GM18858 (cell line): Measurements from ENCODE around the gene EEF2K.
"Not testable (repeated sequence)": the region's sequence is repeated elsewhere in the genome, so short reads cannot be mapped to it uniquely, and the experiment has no call there.

Source experiments
- ATAC-seq: cut with Tn5 transposase; IDR thresholded peaks from one replicate; pipeline ENCODE4 v1.9.1; 2021; ENCODE audit not compliant: unreplicated experiment

Gene EEF2K

DNA sequence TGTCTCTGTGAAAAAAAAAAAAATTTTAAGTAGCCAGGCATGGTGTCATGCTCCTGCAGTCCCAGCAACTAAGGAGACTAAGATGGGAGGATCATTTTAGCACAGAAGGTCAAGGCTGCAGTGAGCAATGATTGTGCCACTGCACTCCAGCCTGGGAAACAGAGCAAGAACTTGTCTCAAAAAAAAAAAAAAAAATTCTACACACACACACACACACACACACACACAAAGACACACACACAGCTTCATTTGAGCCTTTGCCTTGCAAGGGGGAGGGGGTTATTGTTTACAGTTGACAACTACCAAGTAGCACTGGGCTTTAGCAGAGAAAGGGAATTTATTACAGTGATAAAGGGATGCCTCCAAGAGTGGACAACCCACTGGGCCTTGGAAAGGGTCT lies 86.2 kb downstream of the EEF2K start:
- ATAC-seq = no peak

DNA sequence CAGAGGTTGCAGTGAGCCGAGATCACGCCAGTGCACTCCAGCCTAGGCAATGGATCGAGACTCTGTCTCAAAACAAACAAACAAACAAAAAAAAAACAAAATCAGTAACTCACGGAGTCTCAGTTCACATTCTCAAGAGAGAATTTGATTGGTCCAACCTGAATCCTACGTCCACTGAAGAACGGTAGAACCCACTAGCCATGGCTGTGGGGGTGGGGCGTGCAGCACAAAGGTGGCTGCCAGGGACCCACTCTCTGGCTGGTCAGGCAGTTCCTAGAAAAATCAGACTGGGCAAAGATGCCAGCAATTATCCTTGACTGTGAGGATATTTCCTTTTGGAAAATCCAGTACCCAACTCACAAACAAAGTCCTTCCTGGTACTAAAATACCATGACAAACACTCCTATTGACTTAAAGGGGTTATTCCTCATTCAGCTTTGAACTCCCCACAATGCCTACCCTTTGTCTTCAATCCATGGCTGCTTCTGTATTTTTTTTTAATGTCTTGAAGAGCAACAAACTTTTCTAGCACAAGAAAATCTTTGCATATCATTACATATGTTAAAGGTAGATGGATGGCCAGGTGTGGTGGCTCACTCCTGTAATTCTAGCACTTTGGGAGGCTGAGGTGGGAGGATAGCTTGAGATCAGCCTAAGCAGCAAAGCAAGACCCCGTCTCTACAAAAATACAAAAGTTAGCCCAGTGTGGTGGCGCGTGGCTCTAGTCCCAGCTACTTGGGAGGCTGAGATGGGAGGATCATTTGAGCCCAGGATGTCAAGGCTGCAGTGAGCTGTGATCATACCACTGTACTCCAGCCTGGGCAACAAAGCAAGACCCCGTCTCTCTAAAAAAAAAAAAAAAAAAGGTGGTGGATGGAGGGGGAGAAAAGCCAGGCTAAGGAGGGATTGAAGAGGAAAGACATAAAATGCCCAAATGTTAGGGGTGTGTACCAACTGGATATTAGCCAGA lies 87.3 kb downstream of the EEF2K start:
- no peak for ATAC-seq

DNA sequence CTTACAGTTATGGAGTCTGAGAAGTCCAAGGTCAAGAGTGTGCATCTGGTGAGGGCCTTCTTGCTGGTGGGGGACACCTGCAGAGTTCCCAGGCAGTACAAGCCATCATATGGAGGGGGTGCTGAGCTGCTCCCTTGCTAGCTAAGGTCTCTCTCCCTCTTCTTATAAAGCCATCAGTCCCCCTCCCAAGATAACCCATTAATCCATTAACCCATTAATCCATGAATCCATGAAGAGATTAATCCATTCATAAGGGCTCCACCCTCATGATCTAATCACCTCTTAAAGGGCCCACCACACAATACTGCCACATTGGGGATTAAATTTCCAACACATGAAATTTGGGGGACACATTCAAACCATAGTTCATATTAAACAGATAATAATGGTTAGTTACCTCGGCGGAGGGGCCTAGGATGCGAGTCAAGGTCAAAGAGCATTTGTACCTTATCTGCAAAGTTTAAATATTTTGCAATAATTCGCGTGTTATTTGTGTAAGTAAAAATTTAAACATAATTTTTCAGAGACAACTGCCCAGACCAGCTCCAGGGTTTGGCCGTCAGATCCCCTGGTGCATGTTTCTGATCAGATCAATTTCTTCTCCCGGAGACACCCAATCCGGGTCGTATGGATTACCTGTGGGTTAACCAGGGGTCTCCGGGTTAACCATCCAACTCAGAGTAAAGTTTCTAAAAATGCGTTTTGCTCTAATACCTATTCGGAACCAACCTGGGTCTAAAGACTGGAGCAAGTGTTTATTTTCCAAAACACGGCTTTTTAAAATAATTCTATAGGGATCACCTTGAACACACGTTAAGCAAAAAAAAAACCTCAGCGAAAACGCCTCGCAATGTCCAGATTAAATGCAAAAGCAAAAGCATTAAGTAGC lies 90.4 kb downstream of the EEF2K start:
- no peak for ATAC-seq

DNA sequence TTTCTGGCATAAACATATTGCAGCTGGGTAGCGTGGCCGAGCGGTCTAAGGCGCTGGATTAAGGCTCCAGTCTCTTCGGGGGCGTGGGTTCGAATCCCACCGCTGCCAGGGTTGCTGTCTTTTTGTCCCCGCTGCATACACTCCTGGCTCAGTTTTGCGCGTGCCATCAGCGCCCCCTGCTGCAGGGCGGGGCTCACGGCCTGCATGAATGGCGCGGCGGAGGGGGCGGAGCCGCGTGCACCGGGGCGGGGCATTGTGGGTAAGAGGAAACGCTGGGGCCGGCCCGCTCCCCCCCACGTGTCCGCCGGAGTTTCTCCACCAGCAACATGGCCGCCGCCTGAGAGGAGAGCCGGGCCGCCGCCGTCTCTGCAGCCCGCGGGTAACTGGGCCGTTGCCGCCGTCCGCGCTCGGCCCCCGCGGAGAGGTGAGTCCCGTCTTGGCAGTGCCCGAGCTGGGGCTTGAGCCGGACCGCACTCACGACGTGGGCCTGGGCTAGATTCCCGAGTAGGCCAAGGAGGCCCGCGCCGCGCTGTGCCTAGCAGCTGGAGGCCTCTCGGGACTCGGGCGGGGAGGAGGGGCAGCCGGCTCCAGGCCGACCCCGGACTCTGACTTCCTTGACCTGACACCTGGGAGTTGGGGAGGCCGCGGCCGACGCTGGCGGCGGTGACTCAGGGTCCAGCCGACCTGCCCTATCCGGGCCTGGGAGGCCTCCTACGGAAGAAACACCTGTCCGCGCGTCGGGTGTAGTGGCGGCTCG lies 91.2 kb downstream of the EEF2K start, which contains the start of gene POLR3E:
POLR3E (plus strand) TSS at position 296 of the 757 bp plus-strand sequence. CDS start 5,560 bp downstream, outside the sequence.
- ATAC-seq = peak; percentile 57

DNA sequence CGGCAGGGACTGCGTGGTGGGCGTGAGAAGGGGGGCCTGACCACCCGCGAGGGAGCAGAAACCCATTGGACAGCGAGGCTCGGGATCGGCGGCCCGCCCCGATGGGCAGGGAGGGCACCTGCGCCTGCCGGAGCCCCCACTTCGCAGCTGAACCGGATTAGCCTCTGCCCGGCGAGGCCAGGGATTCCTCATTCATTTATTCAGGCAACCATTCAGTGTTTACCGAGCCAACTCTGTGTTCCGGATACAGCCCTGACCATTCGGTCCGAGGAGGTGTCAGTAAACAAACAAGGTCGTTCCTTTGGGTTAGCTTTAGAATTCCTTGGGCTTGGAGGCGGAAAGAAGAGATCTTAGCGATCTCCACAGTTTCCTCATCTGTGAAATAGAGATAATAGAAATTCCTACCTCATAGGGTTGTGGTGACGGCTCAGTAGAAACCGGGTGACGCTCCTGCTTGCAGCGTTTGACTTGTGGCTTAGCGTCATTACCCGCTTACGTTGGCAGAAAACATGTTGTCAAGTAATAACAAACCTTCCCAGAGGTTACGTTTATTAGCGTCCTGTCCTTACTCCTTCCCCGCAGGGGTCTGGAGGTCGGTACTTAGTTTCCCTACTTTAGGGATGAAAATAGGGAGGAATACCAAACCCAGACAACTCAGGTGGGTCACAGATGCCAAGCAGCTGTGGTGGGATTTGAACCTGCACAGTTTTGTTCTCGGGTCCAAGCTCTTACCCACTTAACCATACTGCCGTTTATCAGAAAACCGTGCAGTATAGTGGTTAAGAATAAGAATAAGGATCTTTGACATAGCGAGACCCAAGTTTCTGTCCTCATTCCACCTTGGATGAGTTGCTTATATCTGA lies 92.0 kb downstream of the EEF2K start:
- ATAC-seq = peak; percentile 35

DNA sequence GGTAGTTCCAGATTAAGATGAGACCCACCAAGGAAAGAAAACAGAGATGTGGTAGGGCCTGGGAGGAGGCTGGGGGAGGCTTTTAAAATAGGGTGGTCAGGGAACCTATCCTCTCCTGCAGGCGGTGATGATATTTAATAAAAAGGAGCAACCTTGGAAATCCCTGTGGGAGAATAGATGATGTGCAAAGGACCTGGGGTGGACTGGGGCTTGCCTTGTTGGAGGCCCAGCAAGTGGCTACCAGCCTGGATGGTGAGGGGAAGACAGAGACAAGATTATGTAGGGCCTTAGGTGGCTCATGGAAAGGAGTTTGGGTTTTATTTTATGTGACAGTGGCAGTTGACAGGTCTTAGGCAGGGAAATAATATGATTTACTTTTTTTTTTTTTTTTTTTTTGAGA lies 93.0 kb downstream of the EEF2K start:
- no peak for ATAC-seq

DNA sequence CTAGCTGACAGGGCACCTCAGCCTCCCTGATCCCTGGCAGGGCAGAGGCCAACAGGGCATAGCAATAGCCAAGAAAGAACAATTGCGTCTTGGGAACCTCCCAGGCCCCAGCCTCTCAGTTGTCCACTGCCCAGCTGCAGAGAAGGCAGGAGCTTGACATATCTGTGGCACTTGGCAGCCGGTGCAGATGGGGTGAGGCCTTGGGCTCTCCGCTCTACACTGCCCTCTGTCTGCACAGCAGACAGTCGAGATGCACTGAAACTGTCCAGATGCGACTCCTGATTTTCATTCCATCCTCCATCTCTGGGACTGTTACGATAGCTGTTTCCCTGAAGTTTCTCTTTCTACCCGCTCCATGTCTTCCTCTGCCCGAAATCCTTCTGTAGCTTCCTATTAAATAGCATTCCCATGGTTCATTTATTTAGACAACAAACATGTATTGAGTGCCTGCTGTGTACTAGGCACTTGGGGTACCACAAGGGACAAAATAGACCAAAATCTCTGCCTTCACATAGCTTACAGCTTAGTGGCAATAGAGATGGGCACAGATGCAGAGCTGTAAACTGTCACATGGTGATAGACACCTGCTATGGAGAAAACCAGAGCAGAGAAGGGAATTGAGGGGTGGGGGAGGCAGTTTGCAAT lies 94.5 kb downstream of the EEF2K start:
- ATAC-seq = no peak

DNA sequence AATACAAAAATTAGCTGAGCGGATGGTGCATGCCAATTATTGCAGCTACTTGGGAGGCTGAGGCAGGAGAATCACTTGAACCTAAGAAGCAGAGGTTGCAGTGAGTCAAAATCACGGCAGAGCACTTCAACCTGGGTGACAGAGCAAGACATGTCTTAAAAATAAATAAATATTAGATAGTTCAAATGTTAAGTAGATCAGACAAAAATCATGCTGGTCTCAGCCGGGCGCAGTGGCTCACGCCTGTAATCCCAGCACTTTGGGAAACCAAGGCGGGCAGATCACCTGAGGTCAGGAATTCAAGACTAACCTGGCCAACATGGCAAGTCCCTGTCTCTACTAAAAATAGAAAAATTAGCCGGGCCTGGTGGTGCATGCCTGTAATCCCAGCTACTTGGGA lies 95.3 kb downstream of the EEF2K start:
- ATAC-seq = not testable (repeated sequence)

DNA sequence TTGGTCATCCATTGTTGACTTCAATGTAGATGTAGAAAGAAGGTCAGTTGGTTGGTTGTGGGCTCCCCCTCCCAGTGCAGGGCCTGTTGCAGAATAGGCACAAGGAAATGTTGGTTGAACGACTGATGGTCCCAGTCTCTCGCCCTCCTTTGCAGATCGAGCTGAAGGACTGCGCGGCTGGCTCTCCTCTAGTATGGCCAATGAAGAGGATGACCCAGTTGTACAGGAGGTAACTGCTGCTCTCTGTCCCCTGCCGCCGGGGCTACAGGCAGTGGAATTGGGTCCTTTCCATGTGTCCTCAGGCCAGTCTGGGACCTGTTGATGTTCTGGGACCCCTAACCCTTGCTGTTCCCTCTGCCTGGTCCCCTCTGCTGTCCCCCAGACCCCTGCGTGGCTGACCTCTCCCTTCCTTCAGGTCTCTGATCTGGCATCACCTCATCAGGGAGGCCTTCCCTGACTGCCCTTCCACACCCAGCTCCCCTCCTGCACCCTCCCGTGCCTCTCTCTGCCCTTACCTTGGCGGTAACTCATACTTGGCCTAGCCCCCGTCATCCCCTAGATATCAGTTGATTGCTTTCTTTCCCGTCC lies 96.8 kb downstream of the EEF2K start:
- ATAC-seq = no peak

DNA sequence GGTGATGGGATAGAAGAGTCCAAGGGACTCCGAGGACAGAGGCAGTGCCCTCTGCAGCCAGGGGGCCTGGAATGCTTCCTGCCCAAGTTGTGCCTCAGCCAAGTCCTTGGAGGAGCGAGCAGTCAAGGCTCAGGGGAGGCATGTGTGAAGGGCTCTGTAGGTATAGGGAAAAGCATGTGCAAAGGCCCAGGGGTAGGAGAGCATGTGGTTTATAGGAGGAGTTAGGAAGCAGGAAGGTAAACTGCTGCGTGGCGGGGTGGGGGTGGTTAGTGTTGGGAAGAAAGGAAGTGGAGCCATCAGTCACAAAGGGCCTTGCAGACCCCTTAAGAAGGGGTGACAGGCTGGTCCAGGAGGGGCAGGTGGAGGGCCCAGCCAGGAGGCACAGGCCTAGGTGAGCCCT lies 98.3 kb downstream of the EEF2K start:
- no peak for ATAC-seq

DNA sequence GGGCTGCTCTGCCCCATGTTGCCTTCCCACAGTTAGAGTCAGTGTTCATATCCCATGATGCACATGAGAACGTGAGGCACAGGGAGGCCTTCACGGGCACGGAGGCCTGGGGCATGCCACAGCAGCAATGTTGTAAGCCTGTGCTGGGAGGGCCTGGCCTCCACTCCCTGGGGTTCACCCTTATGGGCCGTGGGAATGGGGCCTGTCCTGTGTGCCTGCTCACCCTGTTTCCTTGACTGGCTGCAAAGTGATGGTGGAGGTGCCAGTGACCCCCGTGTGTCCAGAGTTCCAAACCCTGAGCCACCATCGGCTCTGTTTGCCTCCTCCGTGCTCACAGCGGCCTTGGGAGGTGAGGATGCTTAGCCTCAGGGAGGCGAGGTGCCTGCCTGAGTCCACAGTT lies 100.7 kb downstream of the EEF2K start:
- ATAC-seq = no peak

DNA sequence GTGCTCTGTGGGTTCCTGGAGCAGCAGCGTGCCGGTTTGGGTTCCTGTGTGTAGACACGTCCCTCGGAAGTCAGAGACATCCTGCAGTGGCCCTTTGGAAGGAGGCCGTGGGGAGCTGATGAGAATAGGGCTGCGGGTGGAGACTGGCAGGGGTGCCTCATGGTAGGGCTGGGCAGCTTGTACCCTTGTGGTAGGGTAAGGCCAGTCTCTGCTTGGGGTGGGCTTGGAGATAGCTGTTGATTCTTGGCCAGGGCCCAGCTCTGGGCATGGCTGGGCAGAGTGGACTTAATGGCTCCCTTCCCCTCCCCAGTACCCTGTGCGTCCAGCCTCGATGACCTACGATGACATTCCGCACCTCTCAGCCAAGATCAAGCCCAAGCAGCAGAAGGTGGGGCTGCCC lies 101.8 kb downstream of the EEF2K start:
- ATAC-seq = no peak

DNA sequence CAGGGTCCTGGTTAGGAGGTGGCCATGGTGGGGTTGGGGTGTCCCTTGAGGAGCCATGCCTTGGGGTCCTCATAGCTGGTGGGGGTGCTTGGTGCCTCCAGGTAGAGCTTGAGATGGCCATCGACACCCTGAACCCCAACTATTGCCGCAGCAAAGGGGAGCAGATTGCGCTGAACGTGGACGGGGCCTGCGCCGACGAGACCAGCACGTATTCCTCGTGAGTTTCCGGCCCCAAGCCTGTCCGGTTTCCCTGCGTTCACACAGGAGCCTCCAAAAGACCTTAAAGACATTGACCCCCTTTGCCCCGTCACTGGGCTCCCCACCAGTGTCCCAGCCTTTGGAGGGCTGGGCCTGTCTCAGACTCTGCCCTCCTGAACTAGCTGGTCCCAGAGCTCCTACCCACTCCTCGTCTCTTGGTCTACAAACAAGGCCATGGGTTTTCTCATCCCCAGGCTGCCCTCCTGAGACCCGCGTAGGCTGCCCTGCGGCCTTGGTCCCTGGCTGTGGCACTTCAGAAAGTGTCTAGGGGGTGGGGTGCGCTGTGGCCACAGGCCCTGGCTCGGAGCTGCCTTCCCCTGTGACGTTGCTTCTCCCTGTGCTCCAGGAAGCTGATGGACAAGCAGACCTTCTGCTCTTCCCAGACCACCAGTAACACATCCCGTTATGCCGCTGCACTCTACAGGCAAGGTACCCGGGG lies 102.9 kb downstream of the EEF2K start:
- no peak for ATAC-seq

DNA sequence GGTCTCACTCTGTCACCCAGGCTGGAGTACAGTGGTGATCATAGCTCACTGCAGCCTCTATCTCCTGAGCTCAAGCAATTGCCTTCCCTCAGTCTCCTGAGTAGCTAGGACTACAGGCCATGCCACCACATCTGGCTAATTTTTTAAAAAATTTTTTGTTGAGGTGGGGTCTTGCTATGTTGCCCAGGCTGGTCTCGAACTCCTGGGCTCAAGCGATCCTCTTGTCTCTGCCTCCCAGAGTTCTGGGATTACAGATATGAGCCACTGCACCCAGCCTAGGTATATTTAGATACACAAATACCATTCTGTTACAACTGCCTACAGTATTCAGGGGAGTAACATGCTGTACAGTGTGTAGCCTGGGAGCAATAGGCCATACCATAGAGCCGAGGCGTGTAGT lies 105.4 kb downstream of the EEF2K start:
- no peak for ATAC-seq

DNA sequence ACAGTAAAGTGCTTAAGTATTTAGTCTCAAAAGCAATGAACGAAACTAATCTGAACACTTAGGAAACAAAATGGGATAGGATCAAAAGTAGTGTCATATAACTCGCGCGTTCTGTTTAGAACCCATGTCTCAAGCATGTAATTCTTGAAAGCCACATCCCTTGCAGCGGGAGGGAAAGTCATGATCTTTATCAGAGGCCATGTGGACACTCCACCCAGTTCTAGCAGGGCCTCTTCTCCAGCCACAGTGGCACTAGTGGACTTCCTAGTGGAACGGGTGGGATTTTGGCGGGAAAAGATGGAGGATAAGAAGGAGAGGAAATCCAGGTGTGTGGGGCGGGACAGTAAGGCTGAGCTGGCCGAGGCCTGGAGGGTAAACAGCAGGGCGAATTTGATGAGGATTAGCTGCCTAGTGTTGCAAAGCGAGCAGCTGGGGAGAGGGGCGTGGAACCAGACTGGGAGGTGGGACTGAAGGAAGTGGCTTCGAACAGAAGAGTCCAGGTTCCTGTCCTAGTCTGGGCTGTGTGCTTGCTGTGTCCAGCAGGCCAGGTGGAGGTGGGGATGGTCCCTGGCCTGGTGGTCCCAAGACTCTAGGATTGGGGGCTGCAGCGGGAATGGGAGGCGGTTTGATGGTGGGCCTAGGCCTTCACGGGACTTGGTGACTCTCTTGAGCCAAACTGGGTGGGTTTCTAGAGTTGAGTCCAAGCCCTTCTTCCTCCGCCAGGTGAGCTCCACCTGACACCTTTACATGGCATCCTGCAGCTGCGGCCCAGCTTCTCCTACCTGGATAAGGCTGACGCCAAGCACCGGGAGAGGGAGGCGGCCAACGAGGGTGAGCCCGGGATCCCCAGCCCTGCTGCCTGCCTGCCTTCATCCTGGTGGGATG lies 107.1 kb downstream of the EEF2K start:
- no peak for ATAC-seq

DNA sequence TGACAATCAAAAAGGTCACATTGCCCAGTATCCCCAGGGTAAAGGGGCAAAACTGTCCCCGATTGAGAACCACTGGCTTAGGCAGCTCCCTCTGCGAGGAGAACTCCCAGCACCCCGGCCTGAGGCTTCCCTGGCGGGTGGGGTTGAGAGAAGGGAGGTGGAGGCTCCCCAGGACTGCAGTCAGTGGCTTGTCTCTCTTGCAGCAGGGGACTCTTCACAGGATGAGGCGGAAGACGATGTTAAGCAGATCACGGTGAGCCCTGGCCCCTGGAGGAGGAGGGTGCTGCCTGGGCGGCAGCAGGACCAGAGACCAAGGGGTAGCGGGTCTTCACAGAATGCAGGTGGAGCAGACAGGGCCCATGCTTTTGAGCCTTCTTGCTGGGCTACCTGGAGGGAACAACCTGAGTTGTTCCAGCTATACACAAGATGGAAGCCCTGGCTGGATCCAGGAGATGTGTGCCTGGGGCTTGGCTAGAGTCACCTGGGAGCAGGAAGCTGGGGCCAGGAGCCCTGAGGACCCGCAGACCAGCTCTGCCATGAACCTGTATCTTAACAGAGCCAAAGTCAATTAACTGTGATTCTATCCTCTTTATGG lies 107.9 kb downstream of the EEF2K start:
- no peak for ATAC-seq
